CD4-positive, alpha-beta memory T cell (primary cell): ENCODE data around the gene ZMYM4. TPM values are rescaled to one million over a fixed set of nuclear protein-coding genes. Genes with fewer than 3 reads are reported as not detected.
"Not testable (repeated sequence)": the region's sequence is repeated elsewhere in the genome, so short reads cannot be mapped to it uniquely, and the experiment has no call there.

ENCODE experiments used
- CTCF ChIA-PET: fragments of 350-600 bp; sonication (Branson Sonifier 250); formaldehyde crosslinking; loops from one replicate; lab custom pipeline; 2021; ENCODE audit warnings: inconsistent platforms; ENCODE audit not compliant: partially characterized antibody; lab: Charles Lee
- POLR2A ChIA-PET: fragments of 350-600 bp; sonication (Branson Sonifier 250); formaldehyde crosslinking; loops from one replicate; lab custom pipeline; 2021; ENCODE audit not compliant: partially characterized antibody; lab: Charles Lee
- DNase-seq, 5 donors: peaks; one replicate each; pipeline versions ENCODE4 v3.0.0 to v3.0.0-alpha.2; 2020 to 2022; ENCODE audit warnings: mixed read lengths in 1 of 5
- H3K27ac ChIP-seq: one replicate; pipeline ENCODE4 v1.7.0; 2013; ENCODE audit warnings: low read depth, low read length
- H3K27me3 ChIP-seq: 2 replicates; pipeline ENCODE4 v1.7.0; 2013; ENCODE audit warnings: mild to moderate bottlenecking, low read length, moderate library complexity; ENCODE audit not compliant: insufficient read depth
- H3K36me3 ChIP-seq: 2 replicates; pipeline ENCODE4 v1.7.0; 2013; ENCODE audit warnings: mild to moderate bottlenecking, low read length, moderate library complexity; ENCODE audit not compliant: insufficient read depth
- H3K4me1 ChIP-seq: 2 replicates; pipeline ENCODE4 v1.7.0; 2013; ENCODE audit warnings: mild to moderate bottlenecking, low read length, moderate library complexity; ENCODE audit not compliant: insufficient read depth
- H3K4me3 ChIP-seq, 2 donors: one replicate each; pipeline ENCODE4 v1.7.0; 2013; ENCODE audit warnings: low read length in 2 of 2, mild to moderate bottlenecking in 1 of 2
- H3K9me3 ChIP-seq, 2 donors: one replicate each; pipeline ENCODE4 v1.7.0; 2013; ENCODE audit warnings: low read length in 2 of 2, control low read depth in 1 of 2; ENCODE audit not compliant: control insufficient read depth in 1 of 2
- H3K27ac Mint-ChIP-seq, 7 donors: one replicate each; pipeline ENCODE4 v1.8.0; 2020 to 2021; ENCODE audit warnings: mixed read lengths in 7 of 7, mild to moderate bottlenecking in 6 of 7, inconsistent platforms in 3 of 7, moderate library complexity in 3 of 7
- H3K27me3 Mint-ChIP-seq, 2 donors: one replicate each; pipeline ENCODE4 v1.8.0; 2020 to 2021; ENCODE audit warnings: mixed read lengths in 2 of 2
- H3K36me3 Mint-ChIP-seq, 2 donors: one replicate each; pipeline ENCODE4 v1.8.0; 2020 to 2021; ENCODE audit warnings: mixed read lengths in 2 of 2, inconsistent platforms in 1 of 2, mild to moderate bottlenecking in 1 of 2
- H3K4me1 Mint-ChIP-seq, 4 donors: one replicate each; pipeline ENCODE4 v1.8.0; 2020 to 2021; ENCODE audit warnings: mixed read lengths in 4 of 4, mild to moderate bottlenecking in 1 of 4
- H3K4me3 Mint-ChIP-seq, 8 donors: one replicate each; pipeline ENCODE4 v1.8.0; 2020 to 2021; ENCODE audit warnings: mixed read lengths in 8 of 8, mild to moderate bottlenecking in 7 of 8, moderate library complexity in 6 of 8, inconsistent platforms in 3 of 8
- H3K9me3 Mint-ChIP-seq, 8 donors: one replicate each; pipeline ENCODE4 v1.8.0; 2020 to 2021; ENCODE audit warnings: mixed read lengths in 8 of 8, mild to moderate bottlenecking in 5 of 8, inconsistent platforms in 3 of 8, moderate library complexity in 1 of 8
- intact Hi-C: fragments of 100-400 bp; cut with micrococcal nuclease; formaldehyde crosslinking; loops from one replicate; pipeline ENCODE4 v1.15.1; 2023
- polyA plus RNA-seq, 2 donors: library from polyadenylated mRNA; unstranded; fragments of 300-500 nt; fragmentation: Illumina TruSeq; gene quantifications; one replicate each; pipeline ENCODE4 v1.2.3, GENCODE V29; 2021
- total RNA-seq, 2 experiments: library from RNA; stranded (reverse); gene quantifications; one replicate each; pipeline ENCODE4 v1.2.3, GENCODE V29; 2021

The ZMYM4 gene
- total and polyA plus RNA-seq, 4 experiments from 2014 or later = 13.8 to 41.9 (median 34.5) TPM

DNA sequence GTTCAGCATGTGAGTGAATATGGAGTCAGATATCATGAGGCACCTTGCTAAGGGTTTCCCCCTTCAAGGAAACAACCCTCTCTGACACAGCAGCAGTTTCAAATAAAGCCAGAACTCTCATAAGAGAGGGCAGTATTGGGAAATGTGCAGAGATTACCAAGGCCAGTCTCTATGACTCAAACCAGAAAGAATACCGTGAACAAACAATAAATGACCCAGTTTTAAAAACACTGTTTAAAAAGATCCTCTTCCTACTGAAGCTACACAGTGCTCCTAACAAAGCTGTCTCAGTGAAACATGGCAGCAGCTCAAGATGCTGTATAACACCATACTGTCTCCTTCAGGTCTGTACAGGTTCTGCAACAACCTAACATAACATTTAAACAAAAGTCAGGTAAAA is 186.1 kb downstream of the ZMYM4 start:
- Histone ChIP-seq H3K36me3 (peaks cover 24% of the 10 kb centered on the region), H3K27ac (no peak overlapping the region), H3K4me3 (no peak overlapping the region), H3K9me3 (no peaks in the 10 kb centered on the region), H3K27me3 (no peaks in the 10 kb centered on the region), H3K4me1 (peaks cover 26% of the 10 kb centered on the region)
- Mint-ChIP-seq H3K36me3 (peaks cover 21 to 56% of the 10 kb centered on the region in 2 donors), H3K9me3 (no peaks in the 10 kb centered on the region), H3K27me3 (no peaks in the 10 kb centered on the region), H3K4me1 (peaks cover 29 to 46% (median 39%) of the 10 kb centered on the region in 4 donors), H3K27ac (peak overlapping the region; percentile 24 to 89 (median 74)), H3K4me3 (no peak overlapping the region)
- CTCF ChIA-PET = interaction anchor here (0.8 to 14.3 kb wide), 13 partner anchors 34 to 316 kb away, joined by 3 to 274 read pairs (median 4); partner anchors contain the start of gene KIAA0319L
- intact Hi-C loops = no loop called here
- POLR2A ChIA-PET = interaction anchor here (1.1 to 6.7 kb wide), 4 partner anchors 46 to 110 kb away, joined by 3 to 51 read pairs (median 4); no protein-coding TSS in a partner anchor
- peak in 1 of 5 donors; percentile 43 for DNase-seq

- no peak overlapping the region for H3K4me3 Mint-ChIP-seq
- intact Hi-C loops = no loop called here
Measured at GRCh38 chr1:35460796-35461195, 192.3 kb downstream of the ZMYM4 start.

GRCh38 chr1:35461966-35462651 is 193.6 kb downstream of the ZMYM4 start:
- Mint-ChIP-seq H3K9me3 (peaks cover 0 to 18% (median 7%) of the 10 kb centered on the region in 8 donors), H3K4me1 (peaks cover 10 to 28% (median 24%) of the 10 kb centered on the region in 4 donors), H3K27ac (peak overlapping the region; percentile 57 to 97 (median 89)), H3K4me3 (peak overlapping the region; percentile 40 to 78 (median 54)), H3K36me3 (peaks cover 56 to 77% of the 10 kb centered on the region in 2 donors), H3K27me3 (no peaks in the 10 kb centered on the region)
- H3K4me1 ChIP-seq = peaks cover 10% of the 10 kb centered on the region
- no peak for DNase-seq
- no peaks in the 10 kb centered on the region for H3K9me3 ChIP-seq
- intact Hi-C loops = no loop called here
- H3K27me3 ChIP-seq = no peaks in the 10 kb centered on the region
- CTCF ChIA-PET = no interaction called here
- H3K4me3 ChIP-seq = no peak overlapping the region
- POLR2A ChIA-PET = interaction anchor here (0.6 to 1.0 kb wide), 3 partner anchors 10 to 95 kb away, joined by 3 read pairs; partner anchors contain the start of genes KIAA0319L and NCDN
- H3K27ac ChIP-seq = no peak overlapping the region
- peaks cover 27% of the 10 kb centered on the region for H3K36me3 ChIP-seq

More at GRCh38 chr1:35460796-35461195, 192.3 kb downstream of the ZMYM4 start:
- Histone ChIP-seq H3K27ac (no peak overlapping the region), H3K4me3 (no peak overlapping the region), H3K4me1 (peaks cover 10% of the 10 kb centered on the region), H3K36me3 (peaks cover 17% of the 10 kb centered on the region), H3K9me3 (no peaks in the 10 kb centered on the region), H3K27me3 (no peaks in the 10 kb centered on the region)
- ChIA-PET CTCF (no interaction called here), POLR2A (no interaction called here)
- peaks cover 0 to 18% (median 6%) of the 10 kb centered on the region in 8 donors for H3K9me3 Mint-ChIP-seq
- H3K36me3 Mint-ChIP-seq = peaks cover 52 to 72% of the 10 kb centered on the region in 2 donors
- H3K27me3 Mint-ChIP-seq = no peaks in the 10 kb centered on the region
- peaks cover 10 to 28% (median 25%) of the 10 kb centered on the region in 4 donors for H3K4me1 Mint-ChIP-seq
- H3K27ac Mint-ChIP-seq = peak overlapping the region in 3 of 7 donors; percentile 16 to 81 (median 41)
- DNase-seq = no peak

DNA sequence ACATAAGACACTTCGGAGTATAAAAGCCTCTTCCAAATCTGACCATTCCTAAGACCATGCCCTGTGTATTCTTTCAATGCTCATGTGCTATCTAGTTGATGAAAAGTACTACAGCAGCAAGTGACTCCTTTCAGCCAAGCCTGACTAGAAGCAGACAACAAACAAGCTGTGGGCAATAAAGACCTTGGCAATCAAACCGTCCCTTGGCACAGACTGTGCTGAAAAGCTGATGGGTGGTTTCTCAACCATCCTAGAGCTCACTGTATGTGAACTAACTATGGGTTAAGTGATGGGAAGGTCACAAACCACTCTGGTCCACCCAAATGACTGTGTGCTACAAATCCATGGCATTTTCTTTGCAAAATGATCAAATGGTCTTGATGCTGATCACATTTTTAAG is 194.7 kb downstream of the ZMYM4 start:
- Mint-ChIP-seq H3K9me3 (peaks cover 0 to 18% (median 7%) of the 10 kb centered on the region in 8 donors), H3K36me3 (peaks cover 62 to 79% of the 10 kb centered on the region in 2 donors), H3K27me3 (no peaks in the 10 kb centered on the region), H3K27ac (peak overlapping the region in 5 of 7 donors; percentile 39 to 85 (median 46)), H3K4me3 (no peak overlapping the region), H3K4me1 (peaks cover 13 to 25% (median 21%) of the 10 kb centered on the region in 4 donors)
- H3K9me3 ChIP-seq = no peaks in the 10 kb centered on the region
- POLR2A ChIA-PET = interaction anchor here (0.5 to 1.0 kb wide), 2 partner anchors 11 to 34 kb away, joined by 3 read pairs; no protein-coding TSS in a partner anchor
- H3K27ac ChIP-seq = no peak overlapping the region
- H3K27me3 ChIP-seq = no peaks in the 10 kb centered on the region
- H3K4me3 ChIP-seq = no peak overlapping the region
- intact Hi-C loops = no loop called here
- H3K36me3 ChIP-seq = peaks cover 27% of the 10 kb centered on the region
- peaks cover 10% of the 10 kb centered on the region for H3K4me1 ChIP-seq
- DNase-seq = no peak
- CTCF ChIA-PET = no interaction called here

GRCh38 chr1:35463749-35464148 is 195.2 kb downstream of the ZMYM4 start:
- peaks cover 16 to 25% (median 22%) of the 10 kb centered on the region in 4 donors for H3K4me1 Mint-ChIP-seq
- peaks cover 27% of the 10 kb centered on the region for H3K36me3 ChIP-seq
- H3K9me3 Mint-ChIP-seq = peaks cover 0 to 18% (median 7%) of the 10 kb centered on the region in 8 donors
- DNase-seq, POLR2A ChIA-PET, H3K27ac ChIP-seq, H3K27me3 Mint-ChIP-seq, intact Hi-C loops, H3K4me3 ChIP-seq, CTCF ChIA-PET, H3K27me3 ChIP-seq, H3K9me3 ChIP-seq, H3K4me3 Mint-ChIP-seq: not testable (repeated sequence)
- peaks cover 68 to 82% of the 10 kb centered on the region in 2 donors for H3K36me3 Mint-ChIP-seq
- peak overlapping the region in 1 of 7 donors; percentile 19 for H3K27ac Mint-ChIP-seq
- peaks cover 10% of the 10 kb centered on the region for H3K4me1 ChIP-seq

GRCh38 chr1:35466120-35466519 is 197.6 kb downstream of the ZMYM4 start:
- no peaks in the 10 kb centered on the region for H3K27me3 Mint-ChIP-seq
- POLR2A ChIA-PET = interaction anchor here (0.7 kb wide), 1 partner anchor 22 kb away, joined by 3 read pairs; no protein-coding TSS in a partner anchor
- H3K4me3 Mint-ChIP-seq = no peak overlapping the region
- H3K4me1 Mint-ChIP-seq = peaks cover 18 to 24% (median 22%) of the 10 kb centered on the region in 4 donors
- H3K27ac ChIP-seq = no peak overlapping the region
- intact Hi-C loops = no loop called here
- H3K9me3 ChIP-seq = no peaks in the 10 kb centered on the region
- peaks cover 71 to 81% of the 10 kb centered on the region in 2 donors for H3K36me3 Mint-ChIP-seq
- H3K4me3 ChIP-seq = no peak overlapping the region
- H3K36me3 ChIP-seq = peaks cover 36% of the 10 kb centered on the region
- CTCF ChIA-PET = interaction anchor here (1.4 to 2.3 kb wide), 2 partner anchors 15 to 102 kb away, joined by 3 to 10 read pairs; no protein-coding TSS in a partner anchor
- DNase-seq = no peak
- H3K9me3 Mint-ChIP-seq = peaks cover 0 to 18% (median 7%) of the 10 kb centered on the region in 8 donors
- H3K27ac Mint-ChIP-seq = peak overlapping the region in 3 of 7 donors; percentile 3 to 36 (median 20)
- H3K27me3 ChIP-seq = no peaks in the 10 kb centered on the region
- peaks cover 10% of the 10 kb centered on the region for H3K4me1 ChIP-seq
